Calu3 (cell line): Measurements from ENCODE around the gene TMEM131L. TPM values are rescaled to one million over a fixed set of nuclear protein-coding genes. Genes with fewer than 3 reads are reported as not detected.

ENCODE experiments used
- BruUV-seq: library from RNA; stranded (reverse); fragments of 400-500 nt; replicated peaks from 2 replicates; lab custom pipeline; 2021; lab: Mats Ljungman, UMichigan
- CTCF ChIA-PET: fragments of 300-600 bp; sonication (Branson Sonifier 250); formaldehyde crosslinking; loops from one replicate; lab custom pipeline; 2022; ENCODE audit warnings: antibody characterized with exemption; lab: Charles Lee
- DNase-seq: peaks from one replicate; pipeline ENCODE4 v3.0.0; 2022
- H3K27ac Mint-ChIP-seq: one replicate; pipeline ENCODE4 v1.8.0; 2022; ENCODE audit warnings: mixed read lengths; ENCODE audit not compliant: unreplicated experiment
- H3K27me3 Mint-ChIP-seq: one replicate; pipeline ENCODE4 v1.8.0; 2022; ENCODE audit warnings: mixed read lengths; ENCODE audit not compliant: unreplicated experiment
- H3K36me3 Mint-ChIP-seq: one replicate; pipeline ENCODE4 v1.8.0; 2022; ENCODE audit warnings: mild to moderate bottlenecking, moderate library complexity, mixed read lengths; ENCODE audit not compliant: insufficient read depth, unreplicated experiment
- H3K4me1 Mint-ChIP-seq: one replicate; pipeline ENCODE4 v1.8.0; 2022; ENCODE audit warnings: mild to moderate bottlenecking, low read depth, mixed read lengths; ENCODE audit not compliant: unreplicated experiment
- H3K4me3 Mint-ChIP-seq: one replicate; pipeline ENCODE4 v1.8.0; 2022; ENCODE audit warnings: mild to moderate bottlenecking, low read depth, moderate library complexity, mixed read lengths; ENCODE audit not compliant: unreplicated experiment
- H3K9me3 Mint-ChIP-seq: one replicate; pipeline ENCODE4 v1.8.0; 2022; ENCODE audit warnings: low read depth, mixed read lengths; ENCODE audit not compliant: unreplicated experiment
- intact Hi-C: fragments of 100-400 bp; cut with micrococcal nuclease; formaldehyde crosslinking; loops from one replicate; pipeline ENCODE4 v1.10.0; 2022; ENCODE audit not compliant: unreplicated experiment
- total RNA-seq: library from RNA; stranded (reverse); gene quantifications from 2 replicates; pipeline ENCODE4 v1.2.3, GENCODE V29; 2022
- TF ChIP-seq, protein P1 (sequence below): fragments of 200-600 bp; IDR thresholded peaks from one replicate; pipeline ENCODE4 v1.8.0; 2022; ENCODE audit warnings: antibody characterized with exemption; ENCODE audit not compliant: unreplicated experiment

Gene TMEM131L
- total RNA-seq, 1 experiment from 2014 or later, result 9.4 TPM

DNA sequence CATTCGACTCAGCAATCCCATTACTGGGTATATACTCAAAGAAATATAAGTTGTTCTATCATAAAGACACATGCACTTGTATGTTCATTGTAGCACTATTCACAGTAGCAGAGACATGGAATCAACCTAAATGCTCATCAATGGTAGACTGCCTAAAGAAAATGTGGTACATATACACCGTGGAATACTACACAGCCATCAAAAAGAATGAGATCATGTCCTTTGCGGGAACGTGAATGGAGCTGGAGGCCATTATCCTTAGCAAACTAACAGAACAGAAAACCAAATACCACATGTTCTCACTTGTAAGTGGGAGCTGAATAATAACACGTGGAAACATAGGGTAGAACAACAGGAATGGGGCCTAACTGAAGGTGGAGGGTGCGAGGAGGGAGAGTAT, 44.9 kb downstream of the TMEM131L start:
- no TSS peak for BruUV-seq
- no peak overlapping the region for H3K27ac Mint-ChIP-seq
- peaks cover 3% of the 10 kb centered on the region for H3K36me3 Mint-ChIP-seq
- H3K27me3 Mint-ChIP-seq, result no peaks in the 10 kb centered on the region
- TF ChIP-seq, protein P1, sequence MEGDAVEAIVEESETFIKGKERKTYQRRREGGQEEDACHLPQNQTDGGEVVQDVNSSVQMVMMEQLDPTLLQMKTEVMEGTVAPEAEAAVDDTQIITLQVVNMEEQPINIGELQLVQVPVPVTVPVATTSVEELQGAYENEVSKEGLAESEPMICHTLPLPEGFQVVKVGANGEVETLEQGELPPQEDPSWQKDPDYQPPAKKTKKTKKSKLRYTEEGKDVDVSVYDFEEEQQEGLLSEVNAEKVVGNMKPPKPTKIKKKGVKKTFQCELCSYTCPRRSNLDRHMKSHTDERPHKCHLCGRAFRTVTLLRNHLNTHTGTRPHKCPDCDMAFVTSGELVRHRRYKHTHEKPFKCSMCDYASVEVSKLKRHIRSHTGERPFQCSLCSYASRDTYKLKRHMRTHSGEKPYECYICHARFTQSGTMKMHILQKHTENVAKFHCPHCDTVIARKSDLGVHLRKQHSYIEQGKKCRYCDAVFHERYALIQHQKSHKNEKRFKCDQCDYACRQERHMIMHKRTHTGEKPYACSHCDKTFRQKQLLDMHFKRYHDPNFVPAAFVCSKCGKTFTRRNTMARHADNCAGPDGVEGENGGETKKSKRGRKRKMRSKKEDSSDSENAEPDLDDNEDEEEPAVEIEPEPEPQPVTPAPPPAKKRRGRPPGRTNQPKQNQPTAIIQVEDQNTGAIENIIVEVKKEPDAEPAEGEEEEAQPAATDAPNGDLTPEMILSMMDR, result no peak
- no peak overlapping the region for H3K4me3 Mint-ChIP-seq
- H3K9me3 Mint-ChIP-seq, result no peaks in the 10 kb centered on the region
- DNase-seq, result no peak
- CTCF ChIA-PET, result no interaction called here
- intact Hi-C loops, result no loop called here
- peaks cover 37% of the 10 kb centered on the region for H3K4me1 Mint-ChIP-seq

DNA sequence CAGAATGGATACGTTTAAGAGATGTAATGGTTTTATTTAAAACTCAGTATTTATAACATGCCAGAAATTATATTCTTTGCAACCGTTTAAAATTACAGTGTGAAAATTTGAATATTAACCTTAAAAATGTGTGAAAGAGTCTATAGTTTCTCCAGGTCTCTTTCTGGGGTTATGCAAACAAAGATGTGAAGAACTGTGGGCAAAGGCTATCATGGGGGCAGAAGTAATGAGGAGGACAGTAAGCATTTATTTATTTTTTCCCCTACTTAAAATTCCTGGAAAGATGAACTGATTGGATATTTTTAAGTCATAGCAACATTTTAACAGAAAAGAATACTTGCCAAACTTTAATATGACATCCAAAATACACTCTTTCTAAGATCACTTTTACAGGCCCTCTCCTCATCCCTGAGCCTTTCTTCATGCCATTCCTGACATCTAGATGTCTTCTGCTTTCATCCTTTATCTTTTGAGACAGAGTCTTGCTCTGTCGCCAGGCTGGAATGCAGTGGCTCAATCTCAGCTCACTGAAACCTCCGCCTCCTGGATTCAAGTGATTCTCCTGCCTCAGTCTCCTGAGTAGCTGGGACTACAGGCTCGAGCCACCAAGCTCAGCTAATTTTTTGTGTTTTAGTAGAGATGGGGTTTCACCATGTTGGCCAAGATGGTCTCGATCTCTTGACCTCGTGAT, 46.1 kb downstream of the TMEM131L start:
- Mint-ChIP-seq H3K4me3 (no peak overlapping the region), H3K36me3 (peaks cover 3% of the 10 kb centered on the region), H3K9me3 (no peaks in the 10 kb centered on the region), H3K27me3 (no peaks in the 10 kb centered on the region), H3K27ac (no peak overlapping the region), H3K4me1 (peaks cover 28% of the 10 kb centered on the region)
- BruUV-seq, result no TSS peak
- no peak for DNase-seq
- TF ChIP-seq, protein P1, result no peak
- CTCF ChIA-PET, result no interaction called here
- intact Hi-C loops, result no loop called here

DNA sequence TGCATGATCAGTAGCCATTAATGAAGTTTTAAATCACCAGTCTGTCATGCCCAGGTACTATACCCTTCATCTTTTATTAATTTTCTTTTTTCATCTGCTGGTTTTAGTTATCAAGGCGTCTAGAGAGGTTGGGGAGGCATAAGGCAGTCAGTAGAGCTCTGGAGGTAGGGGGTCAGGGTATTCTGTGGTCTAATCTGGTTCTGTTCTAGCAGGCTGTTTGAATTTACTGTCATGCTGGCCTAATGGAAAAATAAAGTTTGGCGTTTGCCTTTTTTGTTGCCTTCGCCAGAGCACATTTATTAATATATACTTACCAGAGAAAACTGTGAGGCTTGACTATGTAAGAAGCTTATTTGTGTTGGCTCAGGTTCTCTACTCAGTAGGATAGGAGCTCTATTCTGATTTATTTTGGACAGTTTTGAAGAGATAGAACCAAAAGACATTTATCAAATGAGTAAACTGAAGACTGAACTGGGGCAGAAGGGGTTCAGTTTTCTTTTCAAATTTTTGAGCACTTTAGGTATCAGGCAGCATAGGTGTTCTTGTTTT, 46.9 kb downstream of the TMEM131L start:
- Mint-ChIP-seq H3K4me3 (no peak overlapping the region), H3K27ac (no peak overlapping the region), H3K4me1 (peaks cover 24% of the 10 kb centered on the region), H3K27me3 (no peaks in the 10 kb centered on the region), H3K36me3 (peaks cover 3% of the 10 kb centered on the region), H3K9me3 (no peaks in the 10 kb centered on the region)
- BruUV-seq, result no TSS peak
- CTCF ChIA-PET, result no interaction called here
- TF ChIP-seq, protein P1, result no peak
- intact Hi-C loops, result no loop called here
- no peak for DNase-seq

DNA sequence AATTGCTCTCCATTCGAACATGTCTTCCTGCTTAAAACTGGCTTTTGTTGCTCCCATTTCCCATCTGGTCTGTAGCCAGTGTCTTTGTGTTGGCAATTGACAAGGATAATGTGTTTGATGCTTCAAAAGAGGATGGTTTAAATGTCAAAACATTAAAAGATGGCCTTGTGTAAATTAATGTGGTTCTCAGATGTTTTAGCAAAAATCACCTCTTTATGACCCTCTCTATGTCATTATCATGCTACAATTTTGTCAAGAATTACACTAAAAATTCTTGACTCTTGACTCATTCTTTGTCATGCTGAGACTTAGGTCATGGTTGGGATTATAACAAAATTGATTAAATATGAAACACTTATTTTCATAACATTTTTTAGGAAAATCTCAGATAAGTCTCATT, 47.4 kb downstream of the TMEM131L start:
- Mint-ChIP-seq H3K9me3 (no peaks in the 10 kb centered on the region), H3K4me3 (no peak overlapping the region), H3K4me1 (peaks cover 28% of the 10 kb centered on the region), H3K27ac (no peak overlapping the region), H3K27me3 (no peaks in the 10 kb centered on the region), H3K36me3 (peaks cover 3% of the 10 kb centered on the region)
- DNase-seq, result no peak
- BruUV-seq, result no TSS peak
- TF ChIP-seq, protein P1, result no peak
- CTCF ChIA-PET, result no interaction called here
- intact Hi-C loops, result no loop called here
